Measurements from ENCODE around the gene ATP8A2. TPM values are rescaled to one million over a fixed set of nuclear protein-coding genes. Genes with fewer than 3 reads are reported as not detected.

Gene ATP8A2
- total RNA-seq, 2 donors from 2014 or later, result 0.67 to 0.74 TPM

- H3K9me3 Mint-ChIP-seq, result peaks cover 1 to 6% of the 10 kb centered on the region in 2 donors
- no peaks in the 10 kb centered on the region for H3K4me1 Mint-ChIP-seq (ENCODE audit: low read depth)
- no peaks in the 10 kb centered on the region for H3K27me3 Mint-ChIP-seq (ENCODE audit: low read depth)
- no peak for DNase-seq
- ATAC-seq (replicated peaks in 1 of 2), result no peak
- H3K27ac Mint-ChIP-seq, result no peak overlapping the region
- H3K4me3 Mint-ChIP-seq, result no peak overlapping the region
- H3K36me3 Mint-ChIP-seq (ENCODE audit: insufficient read depth in 2 of 2), result peaks cover 0 to 3% of the 10 kb centered on the region in 2 donors
Observed at GRCh38 chr13:25645681-25646080, 273.9 kb downstream of the ATP8A2 start.

- Mint-ChIP-seq H3K4me1 (ENCODE audit: low read depth) (no peaks in the 10 kb centered on the region), H3K9me3 (peaks cover 1 to 2% of the 10 kb centered on the region in 2 donors), H3K4me3 (no peak overlapping the region), H3K36me3 (ENCODE audit: insufficient read depth in 2 of 2) (peaks cover 0 to 2% of the 10 kb centered on the region in 2 donors), H3K27ac (no peak overlapping the region), H3K27me3 (ENCODE audit: low read depth) (no peaks in the 10 kb centered on the region)
- ATAC-seq (replicated peaks in 1 of 2) (no peak), DNase-seq (no peak)
Observed at GRCh38 chr13:25649001-25649633, 277.3 kb downstream of the ATP8A2 start.

DNA sequence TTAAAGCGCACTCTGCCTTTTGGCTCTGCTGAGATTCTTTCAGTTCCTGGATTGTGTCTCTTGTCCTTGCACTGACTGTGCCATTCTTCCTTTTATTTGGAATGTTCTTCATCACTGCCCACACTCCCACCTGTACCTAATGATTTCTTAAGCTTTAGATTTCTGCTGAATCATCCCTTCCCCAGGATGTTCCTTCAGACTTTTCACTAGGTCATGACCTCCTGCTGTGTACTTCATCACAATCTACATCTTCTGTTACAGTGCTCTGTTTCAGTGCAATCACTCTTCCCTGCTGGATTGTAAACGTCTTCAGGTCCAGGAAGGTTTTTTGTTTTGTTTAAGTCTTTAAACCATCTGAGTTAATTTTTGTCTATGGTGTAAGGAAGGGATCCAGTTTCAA, 281.0 kb downstream of the ATP8A2 start:
- H3K4me3 Mint-ChIP-seq, result no peak overlapping the region

GRCh38 chr13:25654322-25654721, 282.5 kb downstream of the ATP8A2 start:
- H3K27ac Mint-ChIP-seq, result no peak overlapping the region
- ATAC-seq (replicated peaks in 1 of 2) (no peak), DNase-seq (no peak)
- no peaks in the 10 kb centered on the region for H3K4me1 Mint-ChIP-seq (ENCODE audit: low read depth)
- no peak overlapping the region for H3K4me3 Mint-ChIP-seq
- H3K9me3 Mint-ChIP-seq, result no peaks in the 10 kb centered on the region
- no peaks in the 10 kb centered on the region for H3K27me3 Mint-ChIP-seq (ENCODE audit: low read depth)
- H3K36me3 Mint-ChIP-seq (ENCODE audit: insufficient read depth in 2 of 2), result no peaks in the 10 kb centered on the region

More for the DNA sequence above, 281.0 kb downstream of the ATP8A2 start:
- H3K9me3 Mint-ChIP-seq, result peaks cover 0 to 2% of the 10 kb centered on the region in 2 donors
- H3K27me3 Mint-ChIP-seq (ENCODE audit: low read depth), result no peaks in the 10 kb centered on the region
- H3K4me1 Mint-ChIP-seq (ENCODE audit: low read depth), result no peaks in the 10 kb centered on the region
- H3K36me3 Mint-ChIP-seq (ENCODE audit: insufficient read depth in 2 of 2), result peaks cover 0 to 2% of the 10 kb centered on the region in 2 donors
- DNase-seq (no peak), ATAC-seq (replicated peaks in 1 of 2) (no peak)
- no peak overlapping the region for H3K27ac Mint-ChIP-seq

DNA sequence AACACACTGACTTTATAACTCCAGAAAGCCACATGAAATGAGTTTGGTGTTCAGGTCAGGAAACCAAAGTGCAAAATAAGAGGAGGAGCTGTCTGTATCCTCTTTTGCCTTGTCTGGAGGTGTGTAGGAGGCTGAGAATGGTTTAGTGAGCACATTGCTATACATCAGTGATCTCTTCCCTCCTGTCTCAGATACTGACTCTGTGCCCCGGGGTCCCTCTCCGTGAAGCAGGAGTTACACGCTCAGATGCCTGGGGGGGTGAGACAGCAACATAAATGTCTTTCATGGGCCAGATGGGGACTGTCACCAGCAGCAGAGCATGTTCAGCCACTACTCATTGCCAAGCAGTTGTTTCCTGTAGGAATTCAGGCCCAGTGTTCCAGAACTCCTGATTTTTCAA, 285.4 kb downstream of the ATP8A2 start:
- DNase-seq (no peak), ATAC-seq (replicated peaks in 1 of 2) (no peak)
- Mint-ChIP-seq H3K27ac (no peak overlapping the region), H3K4me3 (no peak overlapping the region), H3K27me3 (ENCODE audit: low read depth) (no peaks in the 10 kb centered on the region), H3K4me1 (ENCODE audit: low read depth) (no peaks in the 10 kb centered on the region), H3K9me3 (no peaks in the 10 kb centered on the region), H3K36me3 (ENCODE audit: insufficient read depth in 2 of 2) (no peaks in the 10 kb centered on the region)

- Mint-ChIP-seq H3K27me3 (ENCODE audit: low read depth) (no peaks in the 10 kb centered on the region), H3K4me1 (ENCODE audit: low read depth) (no peaks in the 10 kb centered on the region), H3K9me3 (no peaks in the 10 kb centered on the region), H3K36me3 (ENCODE audit: insufficient read depth in 2 of 2) (no peaks in the 10 kb centered on the region), H3K27ac (no peak overlapping the region), H3K4me3 (no peak overlapping the region)
- DNase-seq (no peak), ATAC-seq (replicated peaks in 1 of 2) (no peak)
Observed at GRCh38 chr13:25659091-25659795, 287.5 kb downstream of the ATP8A2 start.

- Mint-ChIP-seq H3K27me3 (ENCODE audit: low read depth) (no peaks in the 10 kb centered on the region), H3K9me3 (no peaks in the 10 kb centered on the region), H3K36me3 (ENCODE audit: insufficient read depth in 2 of 2) (no peaks in the 10 kb centered on the region), H3K4me3 (no peak overlapping the region), H3K27ac (no peak overlapping the region), H3K4me1 (ENCODE audit: low read depth) (no peaks in the 10 kb centered on the region)
- ATAC-seq (replicated peaks in 1 of 2), result no peak
- no peak for DNase-seq
Observed at GRCh38 chr13:25660996-25661395, 289.2 kb downstream of the ATP8A2 start.

DNA sequence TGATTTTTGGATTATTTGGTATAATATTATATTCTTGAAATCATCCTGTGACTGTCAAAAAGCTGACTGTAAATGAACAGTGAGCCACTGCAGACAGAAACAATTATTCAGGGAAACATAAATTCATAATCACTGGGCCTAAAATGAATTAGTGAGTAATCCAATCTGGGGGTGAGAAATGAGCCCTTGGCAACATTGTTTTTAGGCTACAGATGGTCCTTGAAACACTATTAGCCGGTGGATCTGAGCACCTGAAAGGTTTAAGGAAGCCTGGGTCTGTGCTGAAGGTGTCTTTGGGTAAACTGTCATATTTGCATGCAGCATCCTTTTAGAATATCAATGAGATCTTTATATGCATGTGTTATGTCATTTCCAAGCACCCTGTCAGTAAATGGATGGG, 290.7 kb downstream of the ATP8A2 start:
- Mint-ChIP-seq H3K36me3 (ENCODE audit: insufficient read depth in 2 of 2) (no peaks in the 10 kb centered on the region), H3K9me3 (no peaks in the 10 kb centered on the region), H3K4me1 (ENCODE audit: low read depth) (no peaks in the 10 kb centered on the region), H3K27ac (no peak overlapping the region), H3K27me3 (ENCODE audit: low read depth) (no peaks in the 10 kb centered on the region), H3K4me3 (no peak overlapping the region)
- ATAC-seq (replicated peaks in 1 of 2) (no peak), DNase-seq (no peak)

DNA sequence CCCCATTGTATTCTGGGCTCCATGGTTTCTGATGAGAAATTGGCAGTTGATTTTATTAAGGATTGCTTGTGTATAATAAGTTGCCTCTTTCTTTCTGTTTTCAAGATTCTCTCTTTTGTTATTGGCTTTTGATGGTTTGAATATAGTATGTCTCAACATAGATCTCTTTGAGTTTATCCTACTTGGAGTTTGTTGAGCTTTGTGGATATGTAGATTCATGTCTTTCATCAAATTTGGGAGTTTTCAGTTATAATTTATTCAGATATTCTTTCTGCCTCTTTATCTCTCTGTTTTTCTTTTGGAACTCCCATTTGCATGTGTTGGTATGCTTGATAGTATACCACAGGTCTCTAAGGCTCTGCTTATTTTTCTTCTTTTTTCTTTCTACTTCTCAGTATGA, 296.6 kb downstream of the ATP8A2 start:
- peaks cover 23% of the 10 kb centered on the region for H3K27me3 Mint-ChIP-seq (ENCODE audit: low read depth)
- peaks cover 3 to 10% of the 10 kb centered on the region in 2 donors for H3K36me3 Mint-ChIP-seq (ENCODE audit: insufficient read depth in 2 of 2)
- no peak for ATAC-seq (replicated peaks in 1 of 2)
- H3K4me1 Mint-ChIP-seq (ENCODE audit: low read depth), result no peaks in the 10 kb centered on the region
- peaks cover 6 to 11% of the 10 kb centered on the region in 2 donors for H3K9me3 Mint-ChIP-seq
- DNase-seq, result no peak
- H3K4me3 Mint-ChIP-seq, result no peak overlapping the region
- no peak overlapping the region for H3K27ac Mint-ChIP-seq

DNA sequence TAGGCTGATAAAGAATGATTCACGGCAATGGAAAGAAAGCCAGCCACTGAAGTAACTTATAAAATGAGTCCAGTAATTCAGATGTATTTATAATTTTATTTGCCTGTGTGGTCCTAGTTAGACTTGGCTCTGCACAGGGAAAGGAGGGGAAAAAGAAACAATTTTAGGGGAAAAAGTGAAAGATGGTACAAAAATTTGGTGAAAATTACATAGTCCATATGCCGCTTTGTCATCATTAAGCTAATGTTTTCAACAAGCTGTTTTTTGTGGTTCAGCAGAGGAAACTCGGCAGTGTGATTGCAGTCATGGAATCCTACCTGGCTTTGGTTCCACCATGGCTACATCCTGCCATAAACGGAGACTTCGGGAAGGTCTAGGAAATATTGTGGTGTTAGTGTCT, 301.9 kb downstream of the ATP8A2 start:
- Mint-ChIP-seq H3K4me3 (no peak overlapping the region), H3K27me3 (ENCODE audit: low read depth) (peaks cover 27% of the 10 kb centered on the region), H3K4me1 (ENCODE audit: low read depth) (no peaks in the 10 kb centered on the region), H3K9me3 (peaks cover 4 to 7% of the 10 kb centered on the region in 2 donors), H3K36me3 (ENCODE audit: insufficient read depth in 2 of 2) (peaks cover 3 to 5% of the 10 kb centered on the region in 2 donors), H3K27ac (no peak overlapping the region)
- no peak for DNase-seq
- no peak for ATAC-seq (replicated peaks in 1 of 2)

- H3K4me3 Mint-ChIP-seq, result no peak overlapping the region
- no peak for DNase-seq
- no peaks in the 10 kb centered on the region for H3K4me1 Mint-ChIP-seq (ENCODE audit: low read depth)
- ATAC-seq (replicated peaks in 1 of 2), result no peak
- peaks cover 27% of the 10 kb centered on the region for H3K27me3 Mint-ChIP-seq (ENCODE audit: low read depth)
- peaks cover 3 to 4% of the 10 kb centered on the region in 2 donors for H3K36me3 Mint-ChIP-seq (ENCODE audit: insufficient read depth in 2 of 2)
- H3K9me3 Mint-ChIP-seq, result peaks cover 4 to 6% of the 10 kb centered on the region in 2 donors
- no peak overlapping the region for H3K27ac Mint-ChIP-seq
Observed at GRCh38 chr13:25674371-25674770, 302.6 kb downstream of the ATP8A2 start.

- H3K36me3 Mint-ChIP-seq (ENCODE audit: insufficient read depth in 2 of 2), result no peaks in the 10 kb centered on the region
- no peak overlapping the region for H3K27ac Mint-ChIP-seq
Observed at GRCh38 chr13:25675060-25675459, 303.3 kb downstream of the ATP8A2 start.

GRCh38 chr13:25677956-25678355, 306.2 kb downstream of the ATP8A2 start:
- H3K36me3 Mint-ChIP-seq (ENCODE audit: insufficient read depth in 2 of 2), result no peaks in the 10 kb centered on the region
- H3K4me3 Mint-ChIP-seq, result no peak overlapping the region
- ATAC-seq (replicated peaks in 1 of 2) (no peak), DNase-seq (no peak)
- H3K4me1 Mint-ChIP-seq (ENCODE audit: low read depth), result no peaks in the 10 kb centered on the region
- peaks cover 0 to 2% of the 10 kb centered on the region in 2 donors for H3K9me3 Mint-ChIP-seq
- H3K27ac Mint-ChIP-seq, result no peak overlapping the region
- peaks cover 8% of the 10 kb centered on the region for H3K27me3 Mint-ChIP-seq (ENCODE audit: low read depth)

More at GRCh38 chr13:25675060-25675459, 303.3 kb downstream of the ATP8A2 start:
- H3K4me1 Mint-ChIP-seq (ENCODE audit: low read depth), result no peaks in the 10 kb centered on the region
- H3K27me3 Mint-ChIP-seq (ENCODE audit: low read depth), result peaks cover 27% of the 10 kb centered on the region
- peaks cover 2 to 3% of the 10 kb centered on the region in 2 donors for H3K9me3 Mint-ChIP-seq
- no peak overlapping the region for H3K4me3 Mint-ChIP-seq
- no peak for ATAC-seq (replicated peaks in 1 of 2)
- no peak for DNase-seq
